Measurements from ENCODE around the gene HS3ST3A1. TPM values are rescaled to one million over a fixed set of nuclear protein-coding genes. Genes with fewer than 3 reads are reported as not detected.

The HS3ST3A1 gene
- total RNA-seq, 1 experiment from 2014 or later = not detected

DNA sequence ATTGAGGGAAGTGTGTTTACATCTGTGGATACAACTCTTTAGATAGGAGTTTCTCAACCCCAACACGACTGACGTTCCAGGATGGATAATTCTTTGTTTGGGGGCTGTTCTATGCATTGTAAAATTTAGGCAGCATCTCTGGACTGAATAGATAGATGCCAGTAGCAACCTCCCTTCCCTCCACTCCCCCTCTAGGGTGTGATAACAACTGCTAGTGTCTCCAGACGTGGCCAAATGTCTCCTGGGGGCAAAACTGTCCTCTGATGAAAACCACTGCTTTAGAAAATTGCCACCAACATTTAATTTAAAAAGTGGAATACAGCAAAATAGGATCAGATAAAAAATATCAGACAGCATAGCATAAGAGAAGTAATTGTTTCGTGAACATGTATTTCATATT lies 79.9 kb downstream of the HS3ST3A1 start:
- no peak overlapping the region for H3K9ac ChIP-seq (ENCODE audit: low read length)
- no peak overlapping the region for H3K27ac ChIP-seq (ENCODE audit: low read depth, low read length)
- H4K20me1 ChIP-seq (ENCODE audit: insufficient read depth) = no peaks in the 10 kb centered on the region
- no peak for ATAC-seq
- TF ChIP-seq, protein P1, sequence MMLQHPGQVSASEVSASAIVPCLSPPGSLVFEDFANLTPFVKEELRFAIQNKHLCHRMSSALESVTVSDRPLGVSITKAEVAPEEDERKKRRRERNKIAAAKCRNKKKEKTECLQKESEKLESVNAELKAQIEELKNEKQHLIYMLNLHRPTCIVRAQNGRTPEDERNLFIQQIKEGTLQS (IDR thresholded peaks at IDR 0.05) = no peak
- no peak for TF ChIP-seq CBX3 (IDR thresholded peaks at IDR 0.05; ENCODE audit: low read depth)
- TF ChIP-seq SP1 (IDR thresholded peaks at IDR 0.05; ENCODE audit: low read depth) = no peak
- TF ChIP-seq FOSL1 (IDR thresholded peaks at IDR 0.05; ENCODE audit: low read depth) = no peak
- no peak for TF ChIP-seq CEBPB (IDR thresholded peaks at IDR 0.05; ENCODE audit: low read depth)
- no peak for TF ChIP-seq ZBTB33 (IDR thresholded peaks at IDR 0.05; ENCODE audit: extremely low read depth, insufficient replicate concordance, low read length)
- TF ChIP-seq POLR2AphosphoS5 (IDR thresholded peaks at IDR 0.05; ENCODE audit: low read depth, low read length) = no peak
- TF ChIP-seq ELF1 (IDR thresholded peaks at IDR 0.05; ENCODE audit: borderline replicate concordance, low read depth) = no peak
- TF ChIP-seq EZH2 (IDR thresholded peaks at IDR 0.05) = no peak
- no peak for TF ChIP-seq EZH2phosphoT487 (IDR thresholded peaks at IDR 0.05; ENCODE audit: borderline replicate concordance)
- H3K9me2 ChIP-seq (ENCODE audit: insufficient read depth) = peaks cover 3% of the 10 kb centered on the region; the same call in 1 of the 2 replicates
- ChIA-PET RAD21 (ENCODE audit: low non-redundant PET in 1 of 2, low total read pairs in 2 of 2, uncharacterized antibody in 2 of 2, unreplicated experiment in 2 of 2) (no interaction called here), CTCF (no interaction called here), POLR2A (no interaction called here)
- no peaks in the 10 kb centered on the region for H3K9me3 ChIP-seq (ENCODE audit: control insufficient read depth in 1 of 2, insufficient read depth in 1 of 2, low read depth in 1 of 2, low read length in 2 of 2)
- H3K36me3 ChIP-seq (ENCODE audit: control insufficient read depth in 1 of 2, insufficient read depth in 2 of 2, low read length in 2 of 2) = no peaks in the 10 kb centered on the region
- no peak overlapping the region for H2AFZ ChIP-seq (ENCODE audit: low read depth, low read length, poor library complexity, severe bottlenecking)
- H3K4me2 ChIP-seq (ENCODE audit: low read length) = no peak overlapping the region
- no peaks in the 10 kb centered on the region for H3K27me3 ChIP-seq (ENCODE audit: insufficient read depth, low read length)
- intact Hi-C loops (cut with micrococcal nuclease) = no loop called here
- H3K79me2 ChIP-seq (ENCODE audit: insufficient read depth, low read length) = no peaks in the 10 kb centered on the region
- no TSS peak for BruUV-seq (replicated peaks)
- DNase-seq (ENCODE audit: low read depth, low spot score) = no peak
- H3K4me3 ChIP-seq (replicated peaks in 1 of 2; ENCODE audit: low read depth in 1 of 2, low read length in 2 of 2) = no peak overlapping the region
- H3K4me1 ChIP-seq (ENCODE audit: control insufficient read depth in 1 of 2, insufficient read depth in 2 of 2, low read length in 2 of 2) = no peaks in the 10 kb centered on the region
